Measurements from ENCODE around the gene MCEMP1.

DNA sequence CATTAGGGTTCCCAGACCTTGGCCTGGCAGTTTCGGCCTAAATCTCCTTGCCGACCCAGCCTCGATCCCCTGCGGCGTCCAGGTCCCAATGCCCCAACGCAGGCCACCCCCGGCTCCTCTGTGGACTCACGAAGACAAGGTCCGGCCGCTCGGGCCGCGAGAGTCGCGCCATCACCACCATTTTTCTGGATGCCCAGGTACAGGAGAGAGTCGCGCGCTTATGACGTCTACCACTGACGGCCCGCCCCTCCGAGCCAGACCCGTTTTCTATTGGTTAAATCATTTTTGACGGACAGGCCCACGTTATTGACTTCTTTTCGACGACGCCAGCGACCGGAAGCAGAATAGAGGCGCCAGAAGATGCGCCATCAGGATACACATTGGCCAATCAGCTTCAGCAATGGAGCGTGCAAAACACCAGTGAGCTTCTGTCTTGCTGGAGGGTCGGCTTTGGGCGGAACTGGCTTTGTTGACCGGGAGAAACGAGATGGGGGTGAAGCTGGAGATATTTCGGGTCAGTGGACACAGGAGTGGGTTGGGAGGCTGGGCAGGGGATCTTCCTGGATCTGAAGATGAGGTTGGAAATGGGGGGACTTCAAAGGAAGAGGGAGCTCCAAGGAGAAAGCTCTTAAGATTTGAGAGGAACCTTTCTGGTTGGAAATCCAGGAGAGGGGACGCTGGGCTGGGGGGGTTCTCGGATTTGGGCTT lies 47.4 kb upstream of the MCEMP1 start, which contains the start of the genes PET100 and XAB2:
- TF ChIP-seq, protein P1, sequence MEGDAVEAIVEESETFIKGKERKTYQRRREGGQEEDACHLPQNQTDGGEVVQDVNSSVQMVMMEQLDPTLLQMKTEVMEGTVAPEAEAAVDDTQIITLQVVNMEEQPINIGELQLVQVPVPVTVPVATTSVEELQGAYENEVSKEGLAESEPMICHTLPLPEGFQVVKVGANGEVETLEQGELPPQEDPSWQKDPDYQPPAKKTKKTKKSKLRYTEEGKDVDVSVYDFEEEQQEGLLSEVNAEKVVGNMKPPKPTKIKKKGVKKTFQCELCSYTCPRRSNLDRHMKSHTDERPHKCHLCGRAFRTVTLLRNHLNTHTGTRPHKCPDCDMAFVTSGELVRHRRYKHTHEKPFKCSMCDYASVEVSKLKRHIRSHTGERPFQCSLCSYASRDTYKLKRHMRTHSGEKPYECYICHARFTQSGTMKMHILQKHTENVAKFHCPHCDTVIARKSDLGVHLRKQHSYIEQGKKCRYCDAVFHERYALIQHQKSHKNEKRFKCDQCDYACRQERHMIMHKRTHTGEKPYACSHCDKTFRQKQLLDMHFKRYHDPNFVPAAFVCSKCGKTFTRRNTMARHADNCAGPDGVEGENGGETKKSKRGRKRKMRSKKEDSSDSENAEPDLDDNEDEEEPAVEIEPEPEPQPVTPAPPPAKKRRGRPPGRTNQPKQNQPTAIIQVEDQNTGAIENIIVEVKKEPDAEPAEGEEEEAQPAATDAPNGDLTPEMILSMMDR (IDR thresholded peaks at IDR 0.05): no peak
- peak in 1 of 2 donors; percentile 65 for TF ChIP-seq POLR2A (IDR thresholded peaks at IDR 0.05)

All from adrenal gland (tissue), 5 donors.